ENCODE results near the gene MRPS7. TPM values are rescaled to one million over a fixed set of nuclear protein-coding genes. Genes with fewer than 3 reads are reported as not detected.
A peak's percentile ranks its signal among the peaks of the same experiment; 100 is the strongest.

The MRPS7 gene
- total and polyA plus RNA-seq, 9 of the 15 experiments (the other 6 are each of a cell fraction or from before 2014, with no cell fraction given): 107 to 244 (median 132) TPM

DNA sequence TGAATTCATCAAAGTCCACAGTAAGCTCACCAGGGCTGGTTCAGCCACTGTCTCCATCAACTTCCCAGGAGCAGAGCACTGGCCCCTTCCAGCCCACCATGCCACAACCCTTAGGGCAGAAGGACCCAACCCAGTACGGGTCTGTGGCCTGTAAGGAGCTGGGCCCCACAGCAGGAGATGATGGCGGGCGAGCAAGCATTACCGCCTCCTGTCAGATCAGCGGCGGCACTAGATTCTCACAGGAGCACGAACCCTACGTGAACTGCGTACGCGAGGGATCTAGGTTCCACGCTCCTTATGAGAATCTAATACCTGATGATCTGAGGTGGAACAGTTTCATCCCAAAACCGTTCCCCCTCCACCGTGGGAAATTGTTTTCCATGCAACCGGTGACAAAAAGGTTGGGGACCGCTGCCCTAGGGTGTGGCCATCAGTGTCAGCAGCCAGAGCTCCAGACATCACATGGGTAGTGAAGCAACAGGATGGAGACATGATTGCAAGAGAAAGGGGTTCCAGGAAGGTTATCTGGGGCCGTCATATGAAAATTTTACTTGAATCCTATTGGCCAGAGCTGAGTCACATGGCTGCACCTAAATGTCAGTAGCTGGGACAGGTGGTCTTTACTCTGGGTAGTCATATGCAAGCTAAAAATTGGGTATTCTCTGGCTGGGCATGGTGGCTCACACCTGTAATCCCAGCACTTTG, 40.0 kb downstream of the MRPS7 start:
- Histone ChIP-seq H3K9me3 (replicated peaks; ENCODE audit: control insufficient read depth, insufficient read depth, low read depth, low read length) (no peaks in the 10 kb centered on the region), H3K9ac (ENCODE audit: insufficient read depth in 1 of 2, low read depth in 2 of 2, low read length in 2 of 2) (no peak overlapping the region), H3K4me1 (replicated peaks in 1 of 2; ENCODE audit: control insufficient read depth in 2 of 2, insufficient read depth in 2 of 2, low read length in 2 of 2) (peaks cover 6% of the 10 kb centered on the region in 2 experiments; a peak in 3 of 5 replicates), H3K9me1 (ENCODE audit: control insufficient read depth, insufficient read depth, low read length) (no peaks in the 10 kb centered on the region), H3K4me2 (ENCODE audit: insufficient read depth, low read length) (peak overlapping the region; percentile 32; the same call in 1 of the 2 replicates), H3K79me2 (ENCODE audit: control insufficient read depth, insufficient read depth, low read length) (no peaks in the 10 kb centered on the region), H3K27me3 (ENCODE audit: control insufficient read depth in 2 of 2, insufficient read depth in 2 of 2, low read length in 2 of 2) (no peaks in the 10 kb centered on the region), H3K36me3 (ENCODE audit: control insufficient read depth, insufficient read depth, low read length) (no peaks in the 10 kb centered on the region), H2AFZ (ENCODE audit: low read depth, low read length) (0 out of 2 replicates have a peak overlapping the region, but pooled peaks have one; percentile 14), H4K20me1 (replicated peaks; ENCODE audit: control insufficient read depth, insufficient read depth, low read length) (no peaks in the 10 kb centered on the region), H3K27ac (ENCODE audit: extremely low read depth, low read depth, low read length) (no peak overlapping the region), H3K4me3 (no peak overlapping the region)
- CTCF ChIA-PET (ENCODE audit: low intra/inter-chr PET ratio): no interaction called here
- DNase-seq (ENCODE audit: extremely low read depth in 1 of 4, low spot score in 3 of 4) (peak in 2 of 4 experiments; percentile 11 to 43), ATAC-seq (peak; percentile 81), FAIRE-seq (no peak)
- intact Hi-C loops (cut with micrococcal nuclease): no loop called here
- POLR2A ChIA-PET: interaction anchor here (0.6 to 1.4 kb wide), 7 partner anchors 12 to 289 kb away, joined by 3 to 4 read pairs (median 3); partner anchors contain the start of genes MRPL58 and SLC25A19
- in situ Hi-C loops (cut with MboI): no loop called here
- no TSS peak for BruUV-seq (replicated peaks)
- 50% methylated on average over 17 of the region's 17 CpGs for WGBS (ENCODE audit: insufficient coverage, low coverage, missing lambda C conversion rate)
- TF ChIP-seq POU5F1 (IDR thresholded peaks at IDR 0.05; ENCODE audit: borderline replicate concordance, low read depth, low read length, partially characterized antibody) (no peak), PRPF4 (IDR thresholded peaks at IDR 0.05; ENCODE audit: insufficient read depth, low read depth, low read length, poor library complexity, severe bottlenecking) (no peak), HDGF (IDR thresholded peaks at IDR 0.05) (no peak), IFI16 (CRISPR knock-in tag; IDR thresholded peaks at IDR 0.05) (no peak), ZBTB8A (IDR thresholded peaks at IDR 0.05; ENCODE audit: partially characterized antibody) (no peak), CBFB (CRISPR knock-in tag; IDR thresholded peaks at IDR 0.05) (no peak), ARID2 (IDR thresholded peaks at IDR 0.05) (no peak), U2AF2 (optimal IDR thresholded peaks at IDR 0.05; ENCODE audit: low read depth, low read length) (no peak), BRCA1 (IDR thresholded peaks at IDR 0.05) (no peak), BRCA1 (CRISPR knock-in tag; IDR thresholded peaks at IDR 0.05) (no peak), FUS (optimal IDR thresholded peaks at IDR 0.05; ENCODE audit: low read depth, low read length) (no peak), EWSR1 (IDR thresholded peaks at IDR 0.05; ENCODE audit: borderline replicate concordance, low read depth, partially characterized antibody) (no peak), SMARCA5 (IDR thresholded peaks at IDR 0.05) (no peak), BDP1 (IDR thresholded peaks at IDR 0.05; ENCODE audit: insufficient read depth, insufficient read length) (no peak), HOXB6 (CRISPR knock-in tag; IDR thresholded peaks at IDR 0.05; ENCODE audit: borderline replicate concordance) (no peak), ZNF785 (CRISPR knock-in tag; IDR thresholded peaks at IDR 0.05) (no peak), RCOR1 (IDR thresholded peaks at IDR 0.05; ENCODE audit: borderline replicate concordance in 1 of 2, low read depth in 2 of 2, low read length in 2 of 2) (peak in 1 of 2 experiments; percentile 22; a peak in 1 of 4 replicates), TARDBP (IDR thresholded peaks at IDR 0.05) (no peak), EP300 (IDR thresholded peaks at IDR 0.05; ENCODE audit: low read length) (0 out of 2 replicates have a peak, but pooled peaks have one; percentile 17), SIX5 (IDR thresholded peaks at IDR 0.05; ENCODE audit: borderline replicate concordance in 1 of 2, insufficient read depth in 1 of 2, low read depth in 1 of 2, low read length in 2 of 2) (no peak)
- TF ChIP-seq, protein P1, sequence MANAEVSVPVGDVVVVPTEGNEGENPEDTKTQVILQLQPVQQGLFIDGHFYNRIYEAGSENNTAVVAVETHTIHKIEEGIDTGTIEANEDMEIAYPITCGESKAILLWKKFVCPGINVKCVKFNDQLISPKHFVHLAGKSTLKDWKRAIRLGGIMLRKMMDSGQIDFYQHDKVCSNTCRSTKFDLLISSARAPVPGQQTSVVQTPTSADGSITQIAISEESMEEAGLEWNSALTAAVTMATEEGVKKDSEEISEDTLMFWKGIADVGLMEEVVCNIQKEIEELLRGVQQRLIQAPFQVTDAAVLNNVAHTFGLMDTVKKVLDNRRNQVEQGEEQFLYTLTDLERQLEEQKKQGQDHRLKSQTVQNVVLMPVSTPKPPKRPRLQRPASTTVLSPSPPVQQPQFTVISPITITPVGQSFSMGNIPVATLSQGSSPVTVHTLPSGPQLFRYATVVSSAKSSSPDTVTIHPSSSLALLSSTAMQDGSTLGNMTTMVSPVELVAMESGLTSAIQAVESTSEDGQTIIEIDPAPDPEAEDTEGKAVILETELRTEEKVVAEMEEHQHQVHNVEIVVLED (CRISPR knock-in tag; IDR thresholded peaks at IDR 0.05): no peak

All from K562 (cell line).